HG03060 (cell line): ENCODE data around the gene F12.

Experiments
- ATAC-seq: cut with Tn5 transposase; IDR thresholded peaks from one replicate; pipeline ENCODE4 v1.9.1; 2021; ENCODE audit warnings: low read depth, moderate number of reproducible peaks; ENCODE audit not compliant: unreplicated experiment

Gene F12

GRCh38 chr5:177447066-177447610 is 37.8 kb upstream of the F12 start:
- no peak for ATAC-seq

- no peak for ATAC-seq
These were observed 37.1 kb upstream of the F12 start, which contains the start of gene PRR7 for GRCh38 chr5:177446200-177447065. TSS of gene PRR7 (plus strand) at chr5:177446814. CDS start at chr5:177455068, 8,254 bp downstream.

GRCh38 chr5:177445917-177446199 is 36.5 kb upstream of the F12 start:
- no peak for ATAC-seq

GRCh38 chr5:177445052-177445916 is 35.9 kb upstream of the F12 start:
- no peak for ATAC-seq

- no peak for ATAC-seq
These were observed 35.0 kb upstream of the F12 start for GRCh38 chr5:177444106-177445051.

GRCh38 chr5:177443144-177443983 is 34.0 kb upstream of the F12 start:
- ATAC-seq = no peak

- no peak for ATAC-seq
These were observed 32.9 kb upstream of the F12 start for GRCh38 chr5:177442066-177442826.

- ATAC-seq = no peak
These were observed 31.8 kb upstream of the F12 start for GRCh38 chr5:177440990-177441780.

GRCh38 chr5:177440211-177440989 is 31.0 kb upstream of the F12 start:
- ATAC-seq = no peak

- no peak for ATAC-seq
These were observed 30.2 kb upstream of the F12 start for GRCh38 chr5:177439518-177440053.

- ATAC-seq = no peak
These were observed 29.1 kb upstream of the F12 start for GRCh38 chr5:177438468-177438867.

GRCh38 chr5:177437623-177438022 is 28.3 kb upstream of the F12 start:
- no peak for ATAC-seq

GRCh38 chr5:177435847-177436536 is 26.6 kb upstream of the F12 start:
- ATAC-seq = no peak

GRCh38 chr5:177434942-177435738 is 25.8 kb upstream of the F12 start:
- ATAC-seq = no peak

- no peak for ATAC-seq
These were observed 25.1 kb upstream of the F12 start for GRCh38 chr5:177434437-177434836.
